AG04449 (cell line): ENCODE measurements around the gene TMIGD1.

Experiments
- CTCF ChIA-PET: fragments of 350-600 bp; formaldehyde crosslinking; extraction: SDS; loops from one replicate; lab custom pipeline; 2021; ENCODE audit warnings: antibody characterized with exemption; lab: Yijun Ruan, JAX
- POLR2A ChIA-PET: fragments of 400-600, 350-600 bp; formaldehyde crosslinking; extraction: SDS; loops from one replicate; lab custom pipeline; 2020; ENCODE audit warnings: antibody characterized with exemption, inconsistent platforms; lab: Yijun Ruan, JAX
- DNase-seq: peaks from one replicate; pipeline ENCODE4 v3.0.0-alpha.2; 2010; ENCODE audit warnings: low read depth, low spot score
- H3K4me3 ChIP-seq: 2 replicates; pipeline ENCODE4 v1.5.1; 2011; ENCODE audit warnings: low read depth, mild to moderate bottlenecking, control low read depth, low read length
- TF ChIP-seq, protein P1 (sequence below): IDR thresholded peaks from one replicate; pipeline ENCODE4 v1.5.1; 2011; ENCODE audit warnings: mild to moderate bottlenecking, moderate library complexity, low read length, control low read depth, inconsistent platforms; ENCODE audit not compliant: insufficient read depth; ENCODE audit errors: missing control alignments

TMIGD1 gene

DNA sequence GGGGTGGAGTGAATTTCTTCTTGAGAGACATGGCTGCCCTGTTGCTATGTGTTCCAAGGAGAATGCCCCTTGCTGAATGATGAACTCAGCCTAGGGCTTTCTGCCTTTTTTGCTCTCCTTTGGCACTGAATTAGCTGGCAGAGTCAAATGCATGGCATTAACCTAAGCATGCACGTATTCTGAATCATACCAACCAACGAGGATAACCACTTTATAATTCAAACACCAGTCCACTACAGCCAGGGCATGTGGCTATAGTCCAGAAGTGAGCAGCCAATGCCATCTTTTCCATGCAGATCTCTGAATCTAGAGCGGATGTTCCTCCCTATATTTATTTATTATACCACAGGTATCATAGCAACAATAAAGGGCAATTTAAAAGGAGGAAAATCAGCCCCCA, 15.7 kb downstream of the TMIGD1 start:
- no peak for DNase-seq
- ChIA-PET POLR2A (no interaction called here), CTCF (interaction anchor here (1.0 kb wide), 1 partner anchor 15 kb away, joined by 3 read pairs; the partner anchor contains the start of gene TMIGD1)
- H3K4me3 ChIP-seq = no peak overlapping the region
- TF ChIP-seq, protein P1, sequence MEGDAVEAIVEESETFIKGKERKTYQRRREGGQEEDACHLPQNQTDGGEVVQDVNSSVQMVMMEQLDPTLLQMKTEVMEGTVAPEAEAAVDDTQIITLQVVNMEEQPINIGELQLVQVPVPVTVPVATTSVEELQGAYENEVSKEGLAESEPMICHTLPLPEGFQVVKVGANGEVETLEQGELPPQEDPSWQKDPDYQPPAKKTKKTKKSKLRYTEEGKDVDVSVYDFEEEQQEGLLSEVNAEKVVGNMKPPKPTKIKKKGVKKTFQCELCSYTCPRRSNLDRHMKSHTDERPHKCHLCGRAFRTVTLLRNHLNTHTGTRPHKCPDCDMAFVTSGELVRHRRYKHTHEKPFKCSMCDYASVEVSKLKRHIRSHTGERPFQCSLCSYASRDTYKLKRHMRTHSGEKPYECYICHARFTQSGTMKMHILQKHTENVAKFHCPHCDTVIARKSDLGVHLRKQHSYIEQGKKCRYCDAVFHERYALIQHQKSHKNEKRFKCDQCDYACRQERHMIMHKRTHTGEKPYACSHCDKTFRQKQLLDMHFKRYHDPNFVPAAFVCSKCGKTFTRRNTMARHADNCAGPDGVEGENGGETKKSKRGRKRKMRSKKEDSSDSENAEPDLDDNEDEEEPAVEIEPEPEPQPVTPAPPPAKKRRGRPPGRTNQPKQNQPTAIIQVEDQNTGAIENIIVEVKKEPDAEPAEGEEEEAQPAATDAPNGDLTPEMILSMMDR = no peak

DNA sequence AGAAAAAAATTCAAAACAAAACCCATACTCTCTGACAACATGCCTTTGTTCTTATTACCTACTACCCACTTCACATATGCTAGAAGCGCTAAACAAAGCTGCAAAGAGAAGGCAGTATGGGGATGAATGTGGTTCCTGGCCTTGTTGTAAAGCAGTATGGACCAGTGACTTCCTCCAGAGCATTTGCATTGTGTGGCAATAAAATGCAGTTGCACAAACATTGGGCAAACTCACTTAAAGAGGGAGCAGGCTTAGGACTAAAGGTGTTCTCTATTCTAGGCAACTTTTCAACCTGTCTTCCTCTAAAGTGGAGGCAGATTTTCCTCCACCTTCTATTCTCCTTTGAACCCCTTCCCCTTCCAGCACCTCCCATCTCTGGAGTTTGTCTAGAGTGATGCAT, 17.1 kb downstream of the TMIGD1 start:
- ChIA-PET POLR2A (no interaction called here), CTCF (interaction anchor here (1.5 kb wide), 1 partner anchor 224 kb away, joined by 4 read pairs; no protein-coding TSS in a partner anchor)
- TF ChIP-seq, protein P1 = no peak
- H3K4me3 ChIP-seq = no peak overlapping the region
- DNase-seq = no peak

DNA sequence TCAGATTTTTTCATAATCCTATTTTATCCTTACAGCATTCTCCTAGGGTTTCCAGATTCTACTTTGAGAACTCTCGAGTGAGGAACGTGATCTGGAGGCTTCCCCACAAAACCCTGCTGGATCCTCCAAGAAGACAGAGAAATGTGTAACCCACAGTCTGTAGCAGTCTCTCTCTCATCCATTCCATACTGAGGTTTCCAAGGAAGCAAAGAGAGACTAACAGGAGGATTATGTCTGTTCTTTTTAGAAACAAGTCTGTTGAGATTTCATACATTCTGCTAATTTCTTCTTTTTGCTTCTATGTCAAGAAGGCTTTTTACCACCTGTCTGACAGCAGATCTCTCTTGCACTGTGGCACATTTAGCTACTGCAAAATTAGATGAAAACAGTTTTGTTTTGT, 18.8 kb downstream of the TMIGD1 start:
- ChIA-PET POLR2A (no interaction called here), CTCF (interaction anchor here (1.0 to 1.9 kb wide), 3 partner anchors 9 to 17 kb away, joined by 3 to 4 read pairs (median 3); no protein-coding TSS in a partner anchor)
- no peak for DNase-seq
- TF ChIP-seq, protein P1 = no peak
- no peak overlapping the region for H3K4me3 ChIP-seq

DNA sequence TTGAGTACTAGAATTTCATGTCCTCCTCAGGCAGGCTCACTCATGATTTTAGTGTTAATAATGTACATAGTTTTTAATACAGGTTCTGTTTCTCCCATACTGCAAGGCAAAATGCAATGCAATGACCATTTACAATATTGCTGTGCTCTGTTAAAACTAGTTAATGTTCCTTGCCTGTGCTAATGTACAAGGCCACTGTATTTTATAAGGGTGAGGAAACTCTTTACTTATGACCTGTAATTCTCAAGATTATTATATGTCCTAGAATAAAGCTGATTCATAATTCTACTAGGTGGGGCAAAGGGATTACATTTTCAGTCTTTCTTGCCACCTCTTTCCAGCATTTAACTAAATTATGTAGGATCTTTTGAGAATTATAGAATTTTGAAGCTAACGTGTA, 19.4 kb downstream of the TMIGD1 start:
- DNase-seq = no peak
- CTCF ChIA-PET = interaction anchor here (1.0 to 1.9 kb wide), 2 partner anchors 8 to 16 kb away, joined by 3 to 4 read pairs; no protein-coding TSS in a partner anchor
- TF ChIP-seq, protein P1 = no peak
- H3K4me3 ChIP-seq = no peak overlapping the region
- POLR2A ChIA-PET = no interaction called here

DNA sequence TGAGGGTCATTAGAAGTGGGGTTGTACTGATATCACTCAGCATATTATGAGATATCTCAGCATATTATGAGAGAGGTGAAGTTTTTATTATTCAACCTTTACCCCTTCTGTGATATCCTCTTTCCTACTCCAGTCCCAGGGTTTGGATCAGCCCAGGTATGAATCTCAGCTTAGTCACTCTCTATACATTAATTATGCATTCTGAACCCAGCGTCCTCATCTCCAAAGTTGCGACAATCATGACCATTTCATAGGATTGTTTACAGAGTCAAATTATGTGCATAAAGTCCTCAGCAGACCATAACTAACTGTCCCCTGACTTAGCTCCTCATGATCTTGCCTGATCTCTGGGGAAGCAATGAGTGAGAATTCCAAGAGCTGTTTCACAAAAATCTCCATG, 21.6 kb downstream of the TMIGD1 start:
- ChIA-PET CTCF (interaction anchor here (1.4 kb wide), 1 partner anchor 8 kb away, joined by 3 read pairs; no protein-coding TSS in a partner anchor), POLR2A (no interaction called here)
- TF ChIP-seq, protein P1 = no peak
- DNase-seq = no peak
- no peak overlapping the region for H3K4me3 ChIP-seq

DNA sequence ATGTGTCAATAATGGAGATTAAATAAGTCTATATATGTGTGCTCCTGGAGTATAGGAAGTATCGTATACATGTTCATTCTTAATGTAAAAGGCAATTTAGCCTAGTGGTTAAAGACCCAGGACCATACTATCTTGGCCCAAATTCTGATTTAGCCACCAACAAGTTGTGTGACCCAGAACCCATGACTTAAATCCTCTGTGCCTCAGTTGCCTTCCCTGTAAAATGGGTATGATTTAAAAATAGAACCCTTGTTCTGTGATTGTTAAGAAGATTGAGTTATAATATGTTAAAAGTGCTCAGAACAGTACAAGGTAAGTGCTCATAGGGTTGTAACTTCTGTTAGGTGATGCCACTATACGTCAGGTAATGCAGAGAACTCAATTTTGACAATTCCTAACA, 23.3 kb downstream of the TMIGD1 start:
- no peak for DNase-seq
- CTCF ChIA-PET = no interaction called here
- no peak overlapping the region for H3K4me3 ChIP-seq
- TF ChIP-seq, protein P1 = no peak
- POLR2A ChIA-PET = no interaction called here
